GM21529 (cell line): ENCODE results near the gene SERP1.
A peak's percentile ranks its signal among the peaks of the same experiment; 100 is the strongest.
"Not testable (repeated sequence)": the region's sequence is repeated elsewhere in the genome, so short reads cannot be mapped to it uniquely, and the experiment has no call there.

ENCODE experiments used
- ATAC-seq: cut with Tn5 transposase; IDR thresholded peaks from one replicate; pipeline ENCODE4 v1.9.1; 2021; ENCODE audit not compliant: unreplicated experiment

The SERP1 gene

GRCh38 chr3:150540297-150540696 is 6.0 kb downstream of the SERP1 start:
- ATAC-seq = no peak

GRCh38 chr3:150538324-150539208 is 7.7 kb downstream of the SERP1 start:
- no peak for ATAC-seq

- no peak for ATAC-seq
Measured at GRCh38 chr3:150535204-150535603, 11.1 kb downstream of the SERP1 start.

GRCh38 chr3:150531775-150532174 is 14.5 kb downstream of the SERP1 start:
- ATAC-seq = no peak

GRCh38 chr3:150528354-150528797 is 17.9 kb downstream of the SERP1 start:
- ATAC-seq = no peak

GRCh38 chr3:150527464-150528255 is 18.6 kb downstream of the SERP1 start:
- ATAC-seq = no peak

- no peak for ATAC-seq
Measured at GRCh38 chr3:150523538-150523937, 22.8 kb downstream of the SERP1 start.

GRCh38 chr3:150521463-150521862 is 24.8 kb downstream of the SERP1 start:
- ATAC-seq = no peak

GRCh38 chr3:150520408-150520807 is 25.9 kb downstream of the SERP1 start:
- no peak for ATAC-seq

GRCh38 chr3:150519026-150519425 is 27.3 kb downstream of the SERP1 start:
- ATAC-seq = no peak

GRCh38 chr3:150515210-150515609 is 31.1 kb downstream of the SERP1 start:
- no peak for ATAC-seq

- ATAC-seq = no peak
Measured at GRCh38 chr3:150511122-150511821, 35.0 kb downstream of the SERP1 start.

GRCh38 chr3:150509780-150510179 is 36.5 kb downstream of the SERP1 start:
- no peak for ATAC-seq

- no peak for ATAC-seq
Measured at GRCh38 chr3:150508401-150508800, 37.9 kb downstream of the SERP1 start.

GRCh38 chr3:150504483-150504882 is 41.8 kb downstream of the SERP1 start:
- no peak for ATAC-seq

GRCh38 chr3:150503402-150504099 is 42.7 kb downstream of the SERP1 start:
- ATAC-seq = no peak

- ATAC-seq = not testable (repeated sequence)
Measured at GRCh38 chr3:150500960-150501359, 45.3 kb downstream of the SERP1 start.

- no peak for ATAC-seq
Measured at GRCh38 chr3:150497956-150498355, 48.3 kb downstream of the SERP1 start.

GRCh38 chr3:150495563-150496168 is 50.6 kb downstream of the SERP1 start:
- ATAC-seq = no peak

GRCh38 chr3:150495149-150495548 is 51.1 kb downstream of the SERP1 start:
- ATAC-seq = peak; percentile 47
